Activated CD8-positive, alpha-beta memory T cell treated with anti-CD3 and anti-CD28 coated beads for 24 hours (primary cell): ENCODE measurements around the gene NECTIN2.

ENCODE experiments used
- DNase-seq: peaks from one replicate; pipeline ENCODE4 v3.0.0-alpha.2; 2020

The NECTIN2 gene

DNA sequence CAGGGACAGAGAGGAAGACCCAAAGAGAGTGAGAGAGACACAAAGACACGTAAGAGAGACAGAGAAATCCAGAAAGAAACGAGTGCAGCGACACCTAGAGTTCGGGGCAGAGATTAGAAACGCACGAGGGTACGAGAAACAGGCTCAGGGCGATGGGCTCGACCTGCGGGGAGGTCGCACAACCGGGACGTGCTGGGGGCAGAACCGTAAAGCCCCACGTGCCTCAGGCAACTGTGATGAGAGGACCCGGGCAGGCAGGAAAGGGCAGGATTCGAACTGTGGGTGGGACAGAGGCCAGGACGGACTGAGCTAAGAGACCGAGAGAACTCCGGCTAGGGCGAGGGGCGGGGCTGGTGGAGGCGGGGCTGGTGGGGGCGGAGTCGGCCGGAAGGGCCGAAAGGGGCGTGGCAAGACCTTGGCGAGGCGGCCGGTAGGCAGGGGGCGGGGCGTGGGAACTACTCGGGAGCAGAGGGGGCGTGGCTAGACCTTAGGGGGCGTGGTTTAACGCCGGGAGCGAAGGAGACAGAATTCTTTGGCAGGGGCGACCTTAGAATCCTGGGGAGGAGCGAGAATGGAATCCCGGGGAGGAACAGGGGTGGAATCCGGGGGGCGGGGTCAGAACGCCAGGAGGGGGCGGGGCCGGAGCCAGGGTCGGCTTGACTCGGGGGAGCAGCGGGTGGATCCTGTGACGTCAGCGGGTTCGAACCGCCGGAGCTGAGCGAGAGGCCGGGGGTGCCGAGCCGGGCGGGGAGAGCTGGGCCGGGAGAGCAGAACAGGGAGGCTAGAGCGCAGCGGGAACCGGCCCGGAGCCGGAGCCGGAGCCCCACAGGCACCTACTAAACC is at the start of gene NECTIN2:
Gene NECTIN2, plus strand, starts transcription at position 686 of the 843 bp plus-strand sequence. CDS start 229 bp downstream, outside the sequence.
- peak; percentile 91 for DNase-seq

DNA sequence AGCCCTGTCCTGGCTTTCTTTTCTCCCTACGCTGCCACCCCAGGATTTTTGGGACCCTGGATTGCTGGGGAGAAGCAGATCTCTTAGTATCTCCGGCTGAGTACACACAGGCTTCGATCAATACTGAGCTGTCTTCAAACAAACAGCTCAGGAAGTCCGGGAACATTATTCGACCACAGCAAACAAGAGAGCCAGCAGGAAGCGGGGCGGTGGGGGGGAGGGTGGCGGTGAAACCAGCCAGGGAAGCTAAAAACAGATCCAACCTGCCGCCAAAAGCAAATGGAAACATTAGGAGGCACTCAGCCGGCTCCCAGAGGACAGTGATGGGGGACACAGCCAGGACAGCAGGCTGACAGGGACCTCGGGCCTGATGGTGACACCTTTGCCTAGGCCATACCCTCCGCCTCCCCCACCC is 49.4 kb upstream of the NECTIN2 start:
- no peak for DNase-seq

DNA sequence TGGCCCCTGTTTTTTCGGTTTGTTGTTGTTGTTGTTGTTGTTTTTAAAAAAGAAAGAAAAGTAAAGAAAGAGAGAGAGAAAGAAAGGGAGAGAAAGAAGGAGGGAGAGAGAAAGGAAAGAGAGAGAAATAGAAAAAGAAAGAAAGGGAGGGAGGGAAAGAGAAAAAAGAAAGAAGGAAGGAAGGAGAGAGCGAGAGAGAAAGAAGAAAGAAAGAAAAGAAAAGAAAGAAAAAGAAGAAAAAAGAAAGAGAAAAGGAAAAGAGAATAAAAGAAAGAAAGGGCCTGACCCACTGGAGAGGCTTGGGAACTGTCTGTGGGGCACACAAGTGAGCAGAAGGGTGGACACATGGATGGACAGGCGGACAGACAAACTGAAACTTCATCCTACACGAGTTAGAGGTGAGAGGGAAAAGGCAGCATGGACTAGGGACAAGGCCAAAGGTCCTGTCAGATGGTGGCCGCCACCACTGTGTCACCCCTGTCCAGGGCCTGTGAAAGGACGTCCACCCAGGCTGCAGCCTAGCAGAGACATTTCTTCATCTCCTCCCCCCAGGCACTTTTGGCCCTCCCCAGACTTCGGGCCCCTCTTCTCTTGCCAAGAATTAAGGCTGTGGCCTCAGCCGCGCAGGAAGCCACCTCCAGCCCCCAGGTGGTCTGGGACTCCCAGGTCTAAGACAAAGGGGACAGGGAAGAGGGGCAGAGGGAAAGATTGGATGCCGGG is 46.3 kb upstream of the NECTIN2 start:
- no peak for DNase-seq

- DNase-seq: peak; percentile 93
Measured at GRCh38 chr19:44800461-44800860, 45.6 kb upstream of the NECTIN2 start.

DNA sequence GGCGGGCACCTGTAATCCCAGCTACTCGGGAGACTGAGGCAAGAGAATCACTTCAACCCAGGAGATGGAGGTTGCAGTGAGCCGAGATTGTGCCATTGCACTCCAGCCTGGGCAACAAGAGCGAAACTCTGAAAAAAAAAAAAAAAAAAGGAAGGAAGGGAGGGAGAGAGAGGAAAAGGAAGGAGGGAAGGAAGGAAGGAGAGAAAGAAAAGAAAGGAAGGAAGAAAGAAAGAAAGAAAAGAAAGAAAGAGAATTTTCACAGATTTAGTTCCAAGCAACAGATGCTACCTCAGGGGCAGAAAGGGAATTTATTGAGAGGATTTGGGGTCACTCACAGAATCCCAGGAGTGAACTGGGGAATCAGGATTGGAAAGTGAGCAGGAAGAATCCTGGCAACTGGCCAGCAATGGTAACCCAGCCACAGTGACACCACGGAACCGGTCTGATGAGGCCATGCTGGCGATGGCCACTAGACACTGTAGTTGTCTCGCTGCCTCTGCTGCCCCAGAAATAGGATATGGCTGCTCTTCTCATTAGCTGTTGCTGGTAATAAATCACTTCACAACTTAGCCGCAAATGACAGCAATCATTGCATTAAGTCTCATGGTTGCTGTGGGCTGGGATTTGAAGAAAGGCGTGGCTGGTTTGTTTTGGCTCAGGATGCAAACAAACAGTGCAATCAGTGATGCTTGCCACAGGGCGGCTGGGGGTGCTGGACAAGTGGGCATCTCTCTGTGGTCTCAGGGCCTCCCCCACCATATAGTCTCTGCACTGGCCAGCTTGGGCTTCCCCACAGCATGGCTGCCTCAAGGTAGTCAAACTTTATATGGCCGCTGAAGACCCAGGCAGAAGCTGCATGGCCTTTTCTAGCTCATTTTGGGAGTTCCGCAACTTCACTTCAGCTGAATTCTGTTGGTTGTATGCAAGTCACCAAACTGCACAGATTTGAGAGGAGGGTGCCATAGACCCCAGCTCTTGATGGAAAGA is 42.4 kb upstream of the NECTIN2 start:
- no peak for DNase-seq

- no peak for DNase-seq
Measured at GRCh38 chr19:44806291-44806690, 39.8 kb upstream of the NECTIN2 start.

- DNase-seq: no peak
Measured at GRCh38 chr19:44807162-44807561, 38.9 kb upstream of the NECTIN2 start.

DNA sequence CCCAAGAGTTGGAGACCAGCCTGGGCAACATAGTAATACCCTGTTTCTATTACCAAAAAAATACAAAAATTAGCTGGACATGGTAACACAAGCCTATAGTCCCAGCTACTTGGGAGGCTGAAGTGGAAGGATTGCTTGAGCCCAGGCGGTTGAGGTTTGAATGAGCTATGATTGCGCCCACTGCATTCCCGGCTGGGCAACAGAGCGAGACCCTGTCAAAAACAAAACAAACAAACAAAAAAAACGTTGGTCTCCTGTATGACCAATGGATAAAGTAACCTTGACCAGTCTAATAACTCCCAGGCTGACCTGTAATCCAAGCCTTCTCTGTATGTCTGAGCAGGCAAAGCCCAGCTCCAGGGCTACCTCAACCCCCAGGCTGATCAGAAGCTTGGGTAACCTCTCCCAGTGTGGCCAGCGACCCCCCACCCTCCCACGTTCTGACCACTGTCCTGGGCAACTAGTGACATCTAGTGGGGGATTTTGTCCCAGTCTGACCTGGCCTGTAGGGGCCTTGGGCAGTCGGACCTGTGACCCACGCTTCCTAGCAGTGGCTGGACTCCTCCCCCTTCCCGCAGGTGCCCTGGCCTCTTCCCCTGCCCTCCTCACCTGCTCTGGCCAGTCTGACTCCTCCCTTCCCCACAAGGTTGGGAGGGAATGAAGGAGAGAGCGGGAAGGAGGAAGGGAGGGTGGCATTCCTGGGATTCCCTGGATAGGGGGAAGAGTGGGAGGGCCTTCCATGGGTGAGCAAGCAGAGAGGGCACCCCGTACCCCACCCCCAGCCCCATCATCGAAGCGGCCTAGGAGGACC is 38.2 kb upstream of the NECTIN2 start:
- no peak for DNase-seq

- DNase-seq: no peak
Measured at GRCh38 chr19:44808463-44809371, 37.4 kb upstream of the NECTIN2 start, which contains the start of gene BCAM. Gene BCAM (plus strand): TSS chr19:44809103. CDS start chr19:44809125, 22 bp downstream.

DNA sequence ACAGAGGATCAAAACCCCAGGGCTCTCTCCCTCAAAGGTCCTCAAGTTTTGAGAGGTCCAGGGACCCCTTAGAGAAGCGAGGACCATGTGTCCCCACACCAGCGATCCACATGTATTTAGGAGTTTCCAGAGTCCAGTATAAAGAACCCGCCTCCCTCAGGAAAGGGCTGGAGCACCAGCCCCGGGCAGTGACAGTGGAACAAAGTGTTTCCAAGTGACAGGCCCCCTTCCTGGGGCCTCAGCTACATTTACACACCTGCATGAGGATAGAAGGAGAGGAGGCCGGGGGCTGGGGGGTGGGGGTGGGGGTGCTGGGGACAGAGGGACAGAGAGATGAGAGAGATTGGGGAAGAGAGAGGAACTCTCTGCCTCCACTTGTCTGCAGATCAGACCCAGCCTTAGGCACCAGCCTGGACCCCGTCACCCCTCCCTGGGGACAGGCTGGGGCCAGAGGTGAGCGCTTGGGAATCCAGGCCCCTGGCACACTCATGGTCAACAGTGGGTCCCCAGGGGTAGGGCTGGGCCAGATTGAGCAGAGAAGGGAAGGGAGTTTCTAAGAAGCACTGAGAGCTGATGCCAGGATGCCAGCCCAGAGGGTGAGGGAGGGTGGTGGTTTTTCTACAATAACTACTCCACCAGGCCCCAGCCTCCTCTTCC is 36.4 kb upstream of the NECTIN2 start:
- no peak for DNase-seq

- no peak for DNase-seq
Measured at GRCh38 chr19:44810234-44811121, 35.6 kb upstream of the NECTIN2 start.

DNA sequence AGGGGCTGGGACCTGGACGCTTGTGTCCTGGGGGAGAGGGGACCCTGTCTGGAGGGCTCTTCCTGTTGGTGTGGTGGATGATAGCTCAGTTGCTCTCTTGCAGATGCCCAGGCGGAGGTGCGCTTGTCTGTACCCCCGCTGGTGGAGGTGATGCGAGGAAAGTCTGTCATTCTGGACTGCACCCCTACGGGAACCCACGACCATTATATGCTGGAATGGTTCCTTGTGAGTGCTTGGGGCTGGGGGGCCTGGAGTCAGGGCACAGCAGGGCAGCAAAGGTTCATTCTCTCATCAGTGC is 35.0 kb upstream of the NECTIN2 start:
- DNase-seq: no peak

DNA sequence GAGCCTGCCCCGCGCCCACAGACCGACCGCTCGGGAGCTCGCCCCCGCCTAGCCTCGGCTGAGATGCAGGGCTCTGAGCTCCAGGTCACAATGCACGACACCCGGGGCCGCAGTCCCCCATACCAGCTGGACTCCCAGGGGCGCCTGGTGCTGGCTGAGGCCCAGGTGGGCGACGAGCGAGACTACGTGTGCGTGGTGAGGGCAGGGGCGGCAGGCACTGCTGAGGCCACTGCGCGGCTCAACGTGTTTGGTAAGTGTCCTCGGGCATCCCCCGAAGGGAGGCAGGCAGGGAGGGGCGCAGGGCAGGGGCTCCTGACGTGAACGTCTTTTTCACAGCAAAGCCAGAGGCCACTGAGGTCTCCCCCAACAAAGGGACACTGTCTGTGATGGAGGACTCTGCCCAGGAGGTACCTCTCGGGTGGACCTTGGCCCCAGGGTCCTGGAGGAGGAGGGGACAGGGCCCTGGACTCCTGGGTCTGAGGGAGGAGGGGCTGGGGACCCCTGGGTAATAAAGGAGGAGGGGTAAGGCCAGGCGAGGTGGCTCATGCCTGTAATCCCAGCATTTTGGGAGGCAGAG is 33.9 kb upstream of the NECTIN2 start:
- DNase-seq: no peak

- DNase-seq: no peak
Measured at GRCh38 chr19:44813070-44813840, 32.8 kb upstream of the NECTIN2 start.

DNA sequence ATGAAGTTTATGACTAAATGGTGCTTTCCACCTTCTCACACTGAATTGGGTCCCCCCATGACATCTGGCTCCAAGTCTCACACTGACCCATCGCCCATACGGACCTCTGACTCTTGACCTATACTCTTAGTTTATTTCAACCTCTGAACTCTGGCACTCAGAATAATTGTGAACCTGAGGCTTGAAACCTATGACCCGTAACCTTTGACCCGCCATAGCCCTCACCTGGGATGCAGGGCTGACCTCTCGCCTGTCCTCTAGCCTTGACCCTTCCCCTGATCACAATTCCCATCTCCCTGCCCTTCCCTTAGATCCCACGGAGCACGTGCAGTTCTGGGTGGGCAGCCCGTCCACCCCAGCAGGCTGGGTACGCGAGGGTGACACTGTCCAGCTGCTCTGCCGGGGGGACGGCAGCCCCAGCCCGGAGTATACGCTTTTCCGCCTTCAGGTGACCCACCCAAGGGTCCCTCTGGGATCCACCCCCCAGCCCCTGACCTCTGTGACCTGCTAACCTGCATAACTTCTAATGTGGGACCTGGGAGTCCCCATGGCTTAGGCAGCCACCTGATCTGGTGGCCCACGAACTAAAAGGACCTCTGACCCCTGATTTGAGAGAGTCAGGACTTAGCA is 32.1 kb upstream of the NECTIN2 start:
- no peak for DNase-seq

DNA sequence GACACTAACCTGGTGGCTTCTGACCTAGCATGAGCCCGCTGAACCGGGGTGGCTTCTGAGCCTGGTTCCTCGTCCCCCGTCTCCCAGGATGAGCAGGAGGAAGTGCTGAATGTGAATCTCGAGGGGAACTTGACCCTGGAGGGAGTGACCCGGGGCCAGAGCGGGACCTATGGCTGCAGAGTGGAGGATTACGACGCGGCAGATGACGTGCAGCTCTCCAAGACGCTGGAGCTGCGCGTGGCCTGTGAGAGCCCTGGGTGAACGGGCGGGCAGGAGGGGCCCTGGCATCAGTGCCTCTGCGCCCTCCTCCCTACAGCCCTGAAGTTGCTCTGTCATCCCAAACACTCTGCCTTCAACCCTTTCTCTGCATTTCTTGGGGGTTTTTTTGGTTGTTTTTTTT is 31.6 kb upstream of the NECTIN2 start:
- no peak for DNase-seq

- DNase-seq: no peak
Measured at GRCh38 chr19:44816301-44816700, 29.8 kb upstream of the NECTIN2 start.
